HG03039 (cell line): ENCODE results near the gene LRRC55.

Source experiments
- ATAC-seq: cut with Tn5 transposase; IDR thresholded peaks from one replicate; pipeline ENCODE4 v1.9.1; 2021; ENCODE audit warnings: mild to moderate bottlenecking, moderate library complexity; ENCODE audit not compliant: unreplicated experiment

The LRRC55 gene

DNA sequence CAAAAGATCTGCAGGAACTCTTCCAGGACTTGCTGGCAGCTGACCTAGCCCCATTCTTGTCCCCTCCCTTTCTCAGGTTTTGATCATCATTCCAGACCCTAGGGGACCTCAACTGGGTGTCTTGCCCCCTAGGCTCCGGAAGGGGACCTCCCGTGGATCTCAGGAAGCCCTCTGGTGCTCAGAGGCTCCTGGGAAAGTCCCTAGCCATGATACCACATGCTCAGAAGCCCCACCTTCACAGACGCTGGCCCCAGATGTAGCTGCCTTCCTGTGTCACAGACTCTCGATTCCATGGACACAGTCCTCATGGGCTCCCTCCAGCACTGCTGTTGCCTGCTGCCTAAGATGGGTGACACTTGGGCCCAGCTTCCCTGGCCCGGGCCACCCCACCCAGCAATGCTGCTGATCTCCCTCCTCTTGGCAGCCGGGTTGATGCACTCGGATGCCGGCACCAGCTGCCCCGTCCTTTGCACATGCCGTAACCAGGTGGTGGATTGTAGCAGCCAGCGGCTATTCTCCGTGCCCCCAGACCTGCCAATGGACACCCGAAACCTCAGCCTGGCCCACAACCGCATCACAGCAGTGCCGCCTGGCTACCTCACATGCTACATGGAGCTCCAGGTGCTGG is at the start of gene LRRC55:
LRRC55 (plus strand) TSS at position 276 of the 628 bp plus-strand sequence; CDS start at position 346, 70 bp downstream.
- ATAC-seq = no peak

GRCh38 chr11:57133366-57134038 is 48.3 kb upstream of the LRRC55 start:
- ATAC-seq = no peak

DNA sequence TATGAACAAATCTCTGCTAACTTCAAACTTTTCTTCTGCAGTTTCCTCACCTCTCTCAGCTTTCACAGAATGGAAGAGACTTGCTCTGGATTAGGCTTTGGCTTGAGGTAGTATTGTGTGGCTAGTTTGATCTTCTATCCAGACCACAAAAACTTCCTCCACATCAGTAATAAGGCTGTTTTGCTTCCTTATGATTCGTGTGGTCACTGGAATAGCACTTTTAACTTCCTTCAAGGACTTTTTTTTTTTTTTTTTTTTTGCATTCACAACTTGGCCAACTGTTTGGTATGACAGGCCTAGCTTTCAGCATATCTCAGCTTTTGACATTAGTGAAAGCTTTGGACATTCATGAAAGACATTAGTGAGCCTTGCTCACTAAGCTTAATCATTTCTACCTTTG is 47.5 kb upstream of the LRRC55 start:
- no peak for ATAC-seq

- no peak for ATAC-seq
Observed at GRCh38 chr11:57135020-57135751, 46.6 kb upstream of the LRRC55 start.

DNA sequence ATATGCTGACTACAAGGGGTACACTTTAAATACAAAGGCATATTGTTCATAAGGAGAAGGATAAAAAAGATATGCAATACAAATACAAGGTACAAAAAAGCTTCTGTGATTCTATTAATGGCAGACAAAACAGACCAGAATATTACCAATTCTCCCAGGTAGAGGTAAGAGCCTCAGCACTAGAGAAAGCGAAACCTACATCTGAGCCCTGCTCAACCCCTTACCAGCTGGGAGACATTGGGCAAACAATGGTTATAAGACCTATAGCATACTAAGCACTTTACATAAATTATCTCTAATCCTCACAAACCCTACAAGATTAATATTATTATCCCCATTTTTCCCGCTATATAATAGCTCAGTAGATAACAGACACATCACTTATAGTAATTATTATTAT is 41.2 kb upstream of the LRRC55 start:
- no peak for ATAC-seq

GRCh38 chr11:57143459-57143858 is 38.3 kb upstream of the LRRC55 start:
- no peak for ATAC-seq

DNA sequence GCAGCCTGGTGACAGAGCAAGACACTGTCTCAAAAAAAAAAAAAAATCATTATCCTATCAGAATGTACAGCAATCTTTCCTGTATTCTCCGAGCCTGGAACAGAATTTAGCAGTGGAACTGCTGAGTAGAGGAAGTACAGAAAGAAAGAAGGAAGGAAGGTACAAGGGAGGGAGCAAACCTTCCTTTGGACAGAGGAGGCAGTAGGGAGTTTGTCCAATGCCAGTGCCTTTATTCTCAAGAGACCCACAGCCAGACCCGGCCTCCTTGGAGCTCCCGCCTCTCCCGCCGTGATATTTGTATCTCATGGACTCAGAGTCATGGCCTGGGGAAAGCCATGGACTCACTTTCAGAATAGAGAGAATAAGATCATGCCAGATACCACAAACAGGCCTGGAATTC is 37.7 kb upstream of the LRRC55 start:
- ATAC-seq = no peak

DNA sequence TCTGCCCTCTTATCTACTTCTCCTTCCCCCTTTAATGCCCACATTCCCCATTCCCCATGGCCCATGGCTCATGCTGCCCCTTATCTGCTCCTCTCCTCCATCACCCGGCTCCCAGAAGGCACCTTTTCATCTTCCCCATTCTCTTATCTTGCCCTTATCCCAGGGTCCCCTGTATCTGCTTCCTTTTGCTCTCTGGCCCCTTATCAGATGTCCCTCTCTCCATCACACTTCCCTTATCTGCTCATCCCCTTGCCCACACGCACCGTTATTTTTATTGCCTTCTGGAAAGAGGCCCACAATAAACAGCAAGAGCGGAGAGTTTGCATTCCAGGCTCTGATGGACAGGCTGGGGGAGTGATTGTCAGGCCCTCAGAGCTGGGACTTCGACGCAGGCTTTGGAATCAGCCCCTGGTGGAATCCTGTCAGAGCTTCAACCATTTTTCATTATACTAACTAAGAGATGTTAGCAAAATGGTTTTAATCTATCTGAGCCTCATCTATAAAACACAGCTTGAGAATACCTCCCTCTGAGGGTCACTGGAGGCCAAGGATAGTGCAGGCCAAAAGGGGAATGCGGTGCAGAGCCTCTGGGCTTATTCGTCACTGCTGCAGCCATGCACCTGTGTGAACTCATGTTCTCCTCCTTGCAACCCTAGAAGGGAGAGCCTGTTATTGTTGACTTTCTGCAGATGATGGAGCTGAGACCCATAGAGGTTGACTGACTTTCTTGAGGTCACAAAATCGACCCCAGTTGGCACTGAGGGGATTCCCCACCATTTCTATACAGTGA is 37.0 kb upstream of the LRRC55 start:
- ATAC-seq = no peak

GRCh38 chr11:57146301-57146700 is 35.5 kb upstream of the LRRC55 start:
- no peak for ATAC-seq

DNA sequence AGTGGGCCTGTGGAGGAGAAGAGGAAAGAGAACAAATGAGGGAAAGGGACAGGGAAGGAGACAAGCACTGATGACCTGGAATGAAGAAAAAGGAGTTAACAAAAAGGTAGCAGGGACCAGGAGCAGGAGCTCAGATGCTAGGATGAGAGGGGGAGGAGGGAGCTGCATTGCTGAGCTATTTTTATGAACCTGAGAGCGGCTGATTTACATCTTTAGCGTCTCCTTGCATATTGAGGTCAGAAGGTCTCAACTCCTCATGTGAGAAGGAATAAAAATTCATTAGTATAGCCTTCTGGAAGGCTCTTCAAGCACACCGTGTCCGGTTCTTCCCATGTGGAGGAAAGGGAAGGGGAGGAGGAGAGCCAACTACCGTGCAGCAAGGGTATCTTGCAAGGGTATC is 33.1 kb upstream of the LRRC55 start:
- ATAC-seq = no peak

- ATAC-seq = no peak
Observed at GRCh38 chr11:57150454-57150917, 31.3 kb upstream of the LRRC55 start.

- ATAC-seq = no peak
Observed at GRCh38 chr11:57152134-57152533, 29.6 kb upstream of the LRRC55 start.

DNA sequence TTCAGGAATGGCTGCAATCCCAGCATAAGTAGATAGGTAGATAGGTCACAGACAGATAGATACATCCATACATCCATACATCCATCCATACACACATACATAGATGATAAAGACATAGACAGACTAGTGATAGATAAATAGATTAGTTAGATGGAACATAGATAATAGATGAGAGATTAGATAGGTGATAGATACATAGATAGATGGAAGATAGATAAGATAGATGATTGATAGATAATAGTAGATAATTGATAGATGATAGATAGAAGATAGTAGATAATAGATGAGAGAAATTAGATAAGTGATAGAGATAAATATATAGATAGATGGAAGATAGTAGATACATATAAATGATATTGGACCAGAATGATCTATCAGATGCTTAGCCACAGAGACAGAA is 28.3 kb upstream of the LRRC55 start:
- ATAC-seq = no peak

DNA sequence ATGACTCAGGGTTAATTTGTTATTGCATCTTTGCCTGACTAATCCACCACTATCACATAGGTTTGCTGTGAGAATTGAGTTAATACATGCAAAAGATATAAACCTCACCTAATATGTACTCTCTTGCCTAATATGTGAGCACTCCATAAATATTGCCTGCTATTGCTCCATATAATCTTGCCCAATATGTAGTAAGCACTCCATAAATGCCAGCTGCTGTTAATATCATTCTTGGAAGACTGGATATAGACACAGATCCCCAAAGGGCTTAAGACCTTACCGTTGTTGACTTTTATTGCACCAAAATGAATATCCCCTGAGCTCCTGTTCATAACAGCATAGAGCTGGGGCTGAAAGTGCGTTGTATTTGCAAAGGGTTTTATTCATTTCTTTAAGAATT is 27.0 kb upstream of the LRRC55 start:
- no peak for ATAC-seq

GRCh38 chr11:57155400-57155799 is 26.4 kb upstream of the LRRC55 start:
- ATAC-seq = no peak

DNA sequence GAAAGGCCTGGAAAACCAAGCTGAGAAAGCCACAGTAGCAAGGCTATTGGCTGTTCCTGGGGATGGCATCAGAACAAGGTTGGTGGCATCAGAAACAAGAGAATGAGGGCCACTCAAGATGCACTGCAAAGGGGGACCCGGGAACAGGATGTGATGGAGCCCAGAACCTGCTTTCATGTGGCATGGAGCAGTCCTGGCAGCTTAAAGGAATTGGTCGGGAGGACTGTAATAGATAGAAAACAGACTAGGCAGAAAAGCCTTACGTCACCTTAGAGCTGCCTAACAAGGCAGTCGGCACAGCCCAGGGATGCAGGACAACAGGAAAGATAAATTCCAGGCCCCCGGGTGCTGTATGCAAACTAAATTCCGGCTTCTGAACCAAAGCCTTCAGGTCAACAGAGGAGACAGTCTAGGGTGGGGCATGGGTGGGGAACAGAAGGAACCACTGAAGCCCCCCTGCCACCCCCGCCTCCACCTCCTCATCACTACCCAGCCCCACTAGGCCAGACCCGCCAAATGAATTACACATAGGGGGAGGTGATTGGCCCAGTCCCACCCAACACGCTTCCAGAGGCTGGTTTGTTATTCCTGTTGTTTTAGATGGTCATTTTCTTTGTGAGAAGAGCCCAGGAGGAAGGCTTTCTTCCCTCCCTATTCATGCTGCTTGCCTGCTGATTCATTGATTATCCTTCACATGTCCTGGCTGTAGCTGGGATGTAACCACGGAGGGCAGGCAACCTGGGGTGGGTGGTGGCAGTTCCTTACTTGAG is 25.7 kb upstream of the LRRC55 start:
- no peak for ATAC-seq

DNA sequence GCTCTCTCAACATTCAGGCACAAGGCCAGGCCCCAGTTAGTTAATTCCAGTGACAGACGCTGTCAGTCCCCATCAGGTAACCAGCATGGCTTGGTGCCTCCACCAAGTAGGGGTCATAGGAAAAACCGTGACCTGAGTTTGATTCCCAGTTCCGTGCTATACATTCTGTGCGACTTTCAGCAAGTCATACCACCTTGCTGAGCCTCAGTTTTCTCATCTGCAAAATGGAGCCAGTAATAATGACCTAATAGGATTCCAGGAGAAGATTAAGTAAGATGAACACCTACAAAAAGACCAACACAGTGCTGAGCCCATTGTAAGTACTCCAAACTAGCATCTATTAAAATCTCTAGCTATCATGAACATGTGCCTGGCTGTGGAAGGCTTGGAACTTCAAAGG is 24.8 kb upstream of the LRRC55 start:
- ATAC-seq = no peak

GRCh38 chr11:57157624-57158023 is 24.1 kb upstream of the LRRC55 start:
- ATAC-seq = no peak

DNA sequence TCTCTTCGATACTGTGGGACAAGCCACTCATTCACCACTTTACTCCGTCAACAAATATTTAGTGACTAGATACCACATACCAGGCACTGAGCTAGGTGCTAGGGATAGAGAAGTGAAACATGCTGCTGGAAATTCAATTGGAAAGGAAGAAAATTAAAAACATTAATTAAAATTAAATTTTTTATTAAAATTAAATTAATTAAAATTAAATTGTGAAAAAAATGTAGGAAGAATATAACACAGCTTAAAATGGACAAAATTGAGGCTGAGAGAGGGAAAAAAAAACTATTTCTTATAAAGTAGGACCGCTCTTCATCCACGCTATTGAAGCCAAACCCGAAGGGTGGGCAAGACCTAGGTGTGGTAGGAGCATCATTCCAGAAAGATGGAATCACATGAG is 23.6 kb upstream of the LRRC55 start:
- no peak for ATAC-seq

DNA sequence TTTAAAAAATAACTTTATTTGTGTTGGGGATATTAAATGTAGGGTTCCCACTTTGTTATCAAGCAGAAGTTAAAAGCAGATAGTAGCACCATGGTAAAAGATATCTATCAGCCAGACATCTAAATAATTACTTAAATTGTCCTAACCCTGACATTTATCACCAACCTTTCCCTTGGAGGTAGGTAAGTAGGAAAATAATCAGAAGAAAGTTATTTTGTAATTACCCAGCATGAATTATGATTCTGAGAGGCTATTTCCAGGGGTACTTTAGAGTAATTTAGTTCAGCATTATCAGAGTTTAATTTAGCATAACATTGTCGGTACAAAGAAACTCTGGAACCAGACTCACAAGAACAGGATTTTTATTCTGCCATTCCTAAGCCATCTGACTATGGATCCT is 23.2 kb upstream of the LRRC55 start:
- no peak for ATAC-seq

- no peak for ATAC-seq
Observed at GRCh38 chr11:57160665-57161064, 21.1 kb upstream of the LRRC55 start.
